Stimulated activated CD8-positive, alpha-beta memory T cell treated with anti-CD3 and anti-CD28 coated beads, Interleukin-4, amount 100 ng/mL, for 4 hours (primary cell): ENCODE results near the gene PYCR2.
"Not testable (repeated sequence)": the region's sequence is repeated elsewhere in the genome, so short reads cannot be mapped to it uniquely, and the experiment has no call there.

ENCODE experiments used
- DNase-seq, 2 donors: peaks; one replicate each; pipeline ENCODE4 v3.0.0-alpha.2; 2020; ENCODE audit warnings: low read depth in 2 of 2, low spot score in 1 of 2

Gene PYCR2

DNA sequence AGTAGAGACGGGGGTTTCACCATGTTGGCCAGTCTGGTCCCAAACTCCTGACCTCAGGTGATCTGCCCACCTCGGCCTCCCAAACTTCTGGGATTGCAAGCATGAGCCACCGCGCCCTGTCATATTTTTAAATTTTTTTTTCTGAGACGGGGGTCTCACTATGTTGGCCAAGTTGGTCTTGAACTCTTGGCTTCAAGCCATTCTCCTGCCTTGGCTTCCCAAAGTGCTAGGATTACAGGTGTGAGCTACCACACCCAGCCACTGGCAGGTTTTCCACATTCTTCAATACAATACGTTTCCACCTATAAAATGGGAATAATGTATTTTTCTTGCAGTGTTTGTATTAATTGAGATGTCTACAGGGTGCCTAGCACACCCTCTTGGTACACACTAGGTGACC, 31.7 kb downstream of the PYCR2 start:
- DNase-seq, result no peak

DNA sequence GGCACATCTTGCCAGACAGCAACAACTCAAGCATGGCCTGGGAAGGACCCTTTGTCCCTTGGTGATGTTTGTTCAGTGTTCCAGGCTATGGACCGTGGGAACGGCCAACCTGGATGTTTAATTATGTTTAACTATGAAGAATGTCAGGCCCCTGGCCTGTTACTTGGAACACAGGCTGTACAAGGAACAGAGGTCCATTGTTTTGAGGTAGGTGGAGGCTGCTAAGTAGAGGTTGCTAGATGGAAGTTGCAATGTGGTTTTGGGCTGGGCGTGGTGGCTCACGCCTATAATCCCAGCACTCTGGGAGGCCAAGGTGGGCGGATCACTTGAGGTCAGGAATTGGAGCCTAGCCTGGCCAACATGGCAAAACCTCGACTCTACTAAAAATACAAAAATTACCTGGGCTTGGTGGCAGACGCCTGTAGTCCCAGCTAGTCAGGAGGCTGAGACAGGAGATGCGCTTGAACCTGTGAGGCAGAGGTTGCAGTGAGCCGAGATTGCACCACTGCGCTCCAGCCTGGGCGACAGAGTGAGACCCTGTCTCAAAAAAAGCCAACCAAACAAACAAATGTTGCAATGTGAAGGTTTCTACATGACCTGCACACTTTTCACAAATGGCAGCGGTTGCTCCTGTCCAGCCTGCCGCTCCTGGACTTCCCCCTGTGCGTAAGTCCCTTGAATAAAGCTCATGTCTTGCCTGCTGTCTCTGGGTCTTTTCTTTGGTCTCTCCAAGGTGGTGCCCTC, 32.6 kb downstream of the PYCR2 start:
- no peak for DNase-seq

DNA sequence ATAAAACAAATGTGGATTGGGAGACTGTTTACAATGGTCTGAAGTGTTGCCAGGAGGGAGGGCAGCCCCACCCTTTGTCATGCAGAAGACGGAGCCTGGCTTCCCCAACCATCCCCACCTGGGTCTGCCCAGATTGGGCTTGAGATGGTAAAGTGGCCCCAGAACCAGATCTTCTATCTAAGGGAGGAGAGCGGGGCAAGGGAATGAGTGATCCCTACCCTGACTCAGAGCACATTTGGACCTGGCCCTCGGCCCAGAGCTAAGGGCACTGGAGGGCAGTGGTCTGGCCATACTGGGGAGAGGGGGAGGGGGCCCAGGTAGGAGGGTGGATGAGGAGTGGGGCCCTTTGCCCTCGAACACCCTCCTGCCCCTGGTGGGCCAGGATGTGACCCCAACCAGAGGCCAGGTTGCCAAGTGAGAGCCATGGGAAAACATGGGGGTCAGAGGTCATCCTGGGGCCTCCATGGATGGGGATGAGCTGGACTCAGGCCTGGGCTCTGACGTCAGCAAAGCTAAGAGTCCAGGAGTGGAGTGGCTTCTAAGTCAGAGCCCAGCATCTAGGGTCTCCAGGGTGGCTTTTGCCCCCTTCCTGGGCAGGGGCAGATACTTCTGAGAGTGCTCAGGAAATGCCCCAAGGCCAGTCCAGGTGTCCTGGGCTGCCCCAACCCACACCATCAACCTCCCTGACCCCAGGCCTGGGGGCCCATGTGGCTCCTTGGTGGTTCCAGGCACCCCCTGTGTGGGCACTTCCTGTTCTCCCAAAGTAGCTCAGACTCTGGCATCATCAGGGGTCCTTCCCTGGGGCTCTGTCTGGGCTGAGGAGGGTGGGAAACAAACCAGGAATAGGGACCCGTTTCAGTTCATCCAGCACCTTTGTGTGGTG, 33.5 kb downstream of the PYCR2 start:
- no peak for DNase-seq

DNA sequence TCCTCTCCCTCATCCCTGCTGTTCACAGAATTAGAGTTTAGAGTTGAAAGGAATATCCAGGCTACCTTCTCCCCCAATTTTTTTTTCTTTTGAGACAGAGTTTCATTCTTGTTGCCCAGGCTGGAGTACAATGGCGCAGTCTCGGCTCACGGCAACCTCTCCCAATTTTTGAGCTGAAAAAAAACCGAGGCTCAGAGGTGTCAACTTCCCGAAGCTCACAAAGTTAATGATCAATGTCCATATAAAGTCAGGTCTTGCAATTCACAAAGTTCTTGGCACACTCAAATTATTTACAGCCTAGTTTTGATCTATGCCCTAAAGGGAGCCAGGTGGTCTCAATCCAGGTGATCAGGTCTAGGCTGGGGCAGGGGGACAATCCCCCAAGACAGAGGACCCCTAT, 34.3 kb downstream of the PYCR2 start:
- DNase-seq, result no peak

DNA sequence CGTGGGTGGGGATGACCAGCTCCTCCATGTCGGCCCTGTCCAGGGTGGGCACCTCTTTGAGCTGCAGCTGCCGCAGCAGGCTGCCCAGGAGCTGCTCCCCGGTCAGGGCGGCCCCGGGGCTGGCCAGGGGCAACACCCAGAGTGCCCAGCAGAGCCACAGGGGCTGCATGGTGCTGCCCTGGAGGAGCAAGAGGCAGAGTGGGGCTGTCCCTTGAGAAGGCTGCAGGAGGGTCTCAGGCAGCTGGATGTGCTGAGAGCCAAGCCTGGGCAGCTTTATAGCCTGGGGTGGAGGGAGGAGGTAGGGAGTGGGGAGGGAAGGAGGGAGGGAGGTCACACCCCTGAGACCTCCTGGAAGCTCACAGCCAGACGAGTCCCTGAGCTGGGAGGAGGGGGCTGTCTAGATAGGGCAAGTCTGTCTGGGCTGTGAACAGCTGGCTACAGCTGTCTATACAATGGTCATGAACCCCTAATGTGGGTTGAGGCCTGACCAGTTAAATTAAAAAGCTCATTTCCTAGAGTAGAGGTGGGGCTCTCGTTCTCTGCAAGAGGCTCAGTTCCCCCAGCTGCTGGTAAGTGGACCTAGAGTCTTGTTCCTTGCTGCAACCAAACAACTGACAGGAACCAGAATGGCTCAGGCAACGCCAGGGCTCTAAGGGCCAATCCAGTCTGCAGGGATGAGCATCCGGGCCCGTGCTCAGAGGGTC, 35.0 kb downstream of the PYCR2 start, which contains the start of gene LEFTY1:
LEFTY1 (minus strand) TSS at position 249 of the 704 bp plus-strand sequence; CDS start at position 169, 80 bp downstream.
- no peak for DNase-seq

DNA sequence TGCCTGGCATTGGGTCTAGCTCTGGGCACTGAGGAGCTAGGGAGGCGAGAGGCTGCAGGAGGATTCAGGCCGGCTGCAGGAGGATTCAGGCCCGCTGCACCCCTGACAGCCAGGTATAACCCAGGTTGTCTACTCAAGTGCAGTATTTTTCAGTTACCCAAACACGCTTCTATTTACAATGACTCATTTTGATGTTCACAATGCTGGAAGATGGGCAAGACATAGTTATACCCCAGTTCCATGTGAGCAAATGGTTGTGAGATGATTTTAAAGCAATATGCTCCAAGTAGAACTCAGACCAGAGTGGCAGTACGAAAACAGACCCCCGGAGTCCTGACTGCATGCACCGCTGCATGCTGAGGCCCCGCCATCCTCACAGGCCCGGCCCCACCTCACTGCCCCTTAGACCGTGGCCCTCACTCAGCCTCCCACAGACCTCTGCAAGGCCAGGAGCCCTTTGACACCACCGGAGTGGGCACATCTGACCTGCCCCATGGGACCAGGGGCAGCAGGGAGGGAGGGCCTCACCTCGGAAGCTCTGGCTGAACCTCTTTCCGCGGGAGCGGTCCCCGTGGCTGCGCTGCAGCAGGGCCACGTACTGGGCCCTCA, 35.7 kb downstream of the PYCR2 start:
- no peak for DNase-seq

DNA sequence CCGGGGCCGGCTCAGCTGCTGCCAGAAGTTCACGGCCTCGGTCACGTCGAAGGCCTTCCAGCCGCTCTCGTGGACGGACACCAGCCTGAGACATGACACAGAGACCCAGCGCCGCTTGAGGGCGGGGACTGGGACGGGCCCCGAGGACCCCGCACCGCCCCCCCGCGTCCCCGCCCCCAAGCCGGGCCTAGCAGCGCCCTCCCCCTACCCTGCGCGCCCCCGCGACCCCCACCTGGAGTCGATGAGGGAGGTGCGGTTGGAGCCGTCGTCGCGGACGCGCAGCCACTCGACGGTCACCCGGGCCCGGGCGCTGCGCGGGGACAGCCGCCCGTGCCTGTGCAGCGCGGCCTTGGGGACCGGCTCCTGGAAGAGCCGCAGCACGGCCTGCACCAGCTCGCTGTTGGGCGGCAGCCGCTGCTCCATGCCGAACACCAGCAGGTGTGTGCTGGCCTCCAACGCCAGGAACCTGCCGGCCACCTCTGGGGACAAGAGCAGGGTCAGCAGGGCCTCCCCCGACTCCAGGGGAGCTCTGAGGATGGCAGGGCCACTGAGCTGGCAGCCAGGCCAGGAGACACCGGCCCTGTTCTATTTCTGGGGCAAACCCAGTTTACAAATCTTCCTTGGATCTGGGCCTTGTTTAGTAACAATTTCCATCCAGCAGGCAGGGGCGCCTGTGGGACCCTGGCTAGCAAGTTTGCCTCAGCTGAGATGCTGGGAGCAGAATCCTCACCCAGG, 36.3 kb downstream of the PYCR2 start:
- not testable (repeated sequence) for DNase-seq

DNA sequence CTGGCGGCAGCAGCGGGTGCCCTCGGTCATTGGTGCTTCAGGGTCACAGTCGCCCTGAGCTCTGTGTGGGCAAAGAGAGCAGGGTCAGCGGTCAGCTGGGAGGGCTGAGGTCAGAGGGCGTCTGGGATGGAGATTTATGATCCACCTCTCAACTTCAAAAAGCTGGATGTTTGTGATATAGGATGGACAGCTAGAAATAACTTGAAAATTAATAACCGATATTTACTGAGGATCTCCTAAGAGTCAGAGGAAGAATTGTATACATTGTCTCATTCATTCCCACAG, 37.1 kb downstream of the PYCR2 start:
- DNase-seq, result no peak

DNA sequence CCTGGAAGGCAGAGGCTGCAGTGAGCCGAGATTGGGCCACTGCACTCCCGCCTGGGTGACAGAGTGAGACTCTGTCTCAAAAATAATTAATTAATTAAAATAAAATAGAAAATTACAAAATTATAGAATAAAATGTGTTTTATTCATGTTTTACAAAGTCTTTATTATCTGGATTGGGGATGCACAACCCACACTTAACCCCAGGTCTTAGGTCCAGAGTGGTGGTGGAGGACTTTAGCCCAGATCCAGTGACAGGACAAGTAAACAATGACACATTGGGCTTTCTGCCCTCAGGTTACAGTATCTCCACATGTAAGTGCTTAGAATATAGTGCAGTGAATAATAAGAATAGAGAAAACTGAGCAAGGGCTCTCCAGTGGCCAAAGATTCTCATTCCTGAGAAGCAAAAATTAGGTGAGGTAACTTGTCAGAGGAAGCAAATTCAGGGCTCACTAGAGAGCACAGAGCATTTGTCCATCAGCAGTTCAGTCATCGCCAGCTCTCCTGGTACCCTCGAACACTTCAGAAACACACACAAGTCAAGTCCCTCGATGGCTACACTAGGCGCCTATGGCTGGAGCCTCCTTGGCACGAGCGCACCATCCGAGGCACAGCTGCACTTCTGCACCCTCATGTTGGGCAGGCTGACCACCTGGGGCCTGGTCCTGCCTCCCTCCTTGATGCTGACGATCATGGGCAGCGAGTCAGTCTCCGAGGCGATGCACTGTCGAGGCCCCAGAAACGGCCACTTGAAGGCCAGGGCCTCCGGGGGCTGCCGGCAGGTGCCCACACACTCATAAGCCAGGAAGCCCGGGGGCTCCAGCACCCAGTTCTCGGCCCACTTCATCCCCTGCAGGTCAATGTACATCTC, 37.7 kb downstream of the PYCR2 start:
- DNase-seq, result no peak

DNA sequence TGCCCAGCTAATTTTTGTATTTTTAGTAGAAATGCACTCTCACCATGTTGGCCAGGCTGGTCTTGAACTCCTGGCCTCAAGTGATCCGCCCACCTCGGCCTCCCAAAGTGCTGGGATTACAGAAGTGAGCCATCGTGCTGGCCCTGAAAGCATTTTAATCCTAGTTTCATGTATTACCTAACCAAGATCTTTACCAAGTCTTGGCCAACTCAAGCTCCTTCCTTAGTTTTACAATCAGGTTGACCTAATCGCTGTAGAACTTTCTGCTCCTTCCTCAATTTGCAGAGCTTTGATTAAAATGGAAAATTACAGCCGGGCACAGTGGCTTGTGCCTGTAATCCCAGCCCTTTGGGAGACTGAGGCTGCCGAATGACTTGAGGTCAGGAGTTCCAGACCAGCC, 38.7 kb downstream of the PYCR2 start:
- no peak for DNase-seq

DNA sequence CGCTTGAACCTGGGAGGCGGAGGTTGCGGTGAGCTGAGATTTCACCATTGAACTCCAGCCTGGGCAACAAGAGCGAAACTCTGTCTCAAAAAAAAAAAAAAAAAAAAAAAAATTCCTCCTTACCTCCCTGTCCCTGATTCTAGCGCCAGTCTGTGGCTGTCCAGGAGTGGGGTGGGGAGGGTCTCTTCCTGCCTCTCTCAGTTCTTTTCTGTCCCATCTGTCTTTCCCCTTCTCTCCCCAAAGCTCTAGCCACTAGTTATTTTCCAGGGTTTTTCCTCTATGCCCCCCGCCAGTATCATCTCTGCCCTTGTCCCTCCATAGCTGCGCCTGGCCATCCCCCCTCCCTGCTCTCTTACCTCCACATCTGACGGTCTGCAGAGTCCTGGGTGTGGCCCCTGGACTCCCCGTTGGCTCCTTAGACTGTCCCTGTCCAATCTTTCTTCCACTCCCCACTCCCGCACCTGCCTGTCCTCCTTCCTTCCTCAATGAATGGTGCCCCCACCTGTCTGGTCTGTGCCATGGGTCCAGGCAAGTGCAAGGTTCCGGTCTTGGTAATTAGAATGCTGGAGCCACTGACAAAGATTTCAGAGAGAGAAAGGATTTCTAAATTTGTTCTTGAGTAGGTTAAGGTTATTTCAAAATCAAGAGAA, 40.3 kb downstream of the PYCR2 start:
- DNase-seq, result no peak

DNA sequence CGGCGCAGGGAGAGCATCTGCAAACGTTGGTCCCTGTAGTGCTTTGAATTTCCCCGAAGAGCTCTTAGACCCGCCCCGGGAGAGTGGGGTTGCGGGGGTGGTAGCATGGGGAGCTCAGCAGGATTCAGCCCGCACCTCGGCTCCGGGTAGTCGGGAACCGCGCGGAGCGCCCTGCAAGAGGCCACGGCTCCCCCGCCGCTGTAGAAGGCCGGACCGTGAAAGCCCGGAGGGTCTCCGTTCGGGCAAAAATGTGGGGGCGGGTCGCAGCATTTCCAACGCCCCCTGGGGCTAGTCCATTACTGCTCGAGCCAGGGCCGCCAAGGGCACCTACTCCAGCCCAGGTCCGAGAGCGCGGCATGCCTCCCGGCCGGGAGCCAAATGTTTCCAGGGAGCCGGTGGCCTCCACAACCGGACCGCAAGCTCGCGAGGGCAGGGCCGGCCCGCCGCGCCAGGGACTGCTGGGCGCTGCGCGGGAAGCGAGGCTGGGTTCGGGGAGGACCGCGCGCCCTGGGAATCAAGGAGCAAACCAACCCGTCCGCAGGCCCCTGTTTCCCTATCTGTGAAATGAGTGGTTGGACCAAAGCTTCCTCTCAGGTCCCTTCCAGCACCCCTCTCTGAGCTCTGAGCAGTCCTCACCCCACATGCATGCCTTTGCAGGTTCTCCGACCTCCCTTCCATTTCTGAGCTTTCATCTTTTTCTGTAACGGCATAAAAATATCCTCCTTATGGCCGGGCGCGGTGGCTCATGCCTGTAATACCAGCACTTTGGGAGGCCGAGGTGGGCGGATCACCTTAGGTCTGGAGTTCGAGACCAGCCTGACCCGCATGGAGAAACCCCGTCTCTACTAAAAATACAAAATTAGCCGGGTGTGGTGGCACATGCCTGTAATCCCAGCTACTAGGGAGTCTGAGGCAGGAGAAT, 41.1 kb downstream of the PYCR2 start:
- DNase-seq, result no peak

DNA sequence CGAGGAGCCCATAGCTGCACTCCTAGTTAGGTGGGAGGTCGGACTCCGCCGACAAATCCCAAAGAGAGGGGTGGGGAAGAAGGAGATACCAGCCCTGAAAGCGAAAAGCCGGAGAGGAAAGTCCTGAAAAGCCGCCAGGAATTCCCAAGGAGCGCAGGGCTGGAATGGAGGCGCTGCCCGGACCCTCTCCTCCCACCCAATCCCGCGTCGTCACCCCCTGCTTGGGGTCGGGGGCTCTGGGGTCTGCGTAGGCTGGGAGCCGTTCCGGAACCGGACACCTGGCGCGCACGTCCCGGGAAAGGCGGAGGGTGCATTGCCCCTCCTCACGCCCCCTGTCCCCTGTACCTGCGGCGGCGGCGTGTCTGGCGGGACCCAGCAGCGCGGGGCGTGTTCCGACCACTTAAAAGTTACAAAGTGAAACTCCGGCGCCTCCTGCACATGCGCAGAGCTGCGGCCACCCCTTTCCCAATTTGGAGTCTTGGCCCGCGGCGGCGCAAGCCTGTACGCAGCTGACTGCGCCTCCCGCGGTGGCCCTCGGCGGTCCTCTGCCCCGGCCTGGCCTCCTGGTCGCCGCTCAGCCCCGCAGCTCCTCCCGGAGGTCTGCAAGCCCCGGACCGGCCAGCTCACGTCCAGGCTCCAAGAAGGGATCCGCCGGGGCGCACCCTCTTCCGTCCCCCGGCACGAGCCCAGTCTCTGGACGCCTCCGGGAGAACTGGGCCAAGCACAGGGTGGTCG, 41.9 kb downstream of the PYCR2 start, which contains the start of gene TMEM63A:
TMEM63A (minus strand) TSS at position 422 of the 735 bp plus-strand sequence. CDS start 4,800 bp downstream, outside the sequence.
- peak; percentile 75 to 81 for DNase-seq

DNA sequence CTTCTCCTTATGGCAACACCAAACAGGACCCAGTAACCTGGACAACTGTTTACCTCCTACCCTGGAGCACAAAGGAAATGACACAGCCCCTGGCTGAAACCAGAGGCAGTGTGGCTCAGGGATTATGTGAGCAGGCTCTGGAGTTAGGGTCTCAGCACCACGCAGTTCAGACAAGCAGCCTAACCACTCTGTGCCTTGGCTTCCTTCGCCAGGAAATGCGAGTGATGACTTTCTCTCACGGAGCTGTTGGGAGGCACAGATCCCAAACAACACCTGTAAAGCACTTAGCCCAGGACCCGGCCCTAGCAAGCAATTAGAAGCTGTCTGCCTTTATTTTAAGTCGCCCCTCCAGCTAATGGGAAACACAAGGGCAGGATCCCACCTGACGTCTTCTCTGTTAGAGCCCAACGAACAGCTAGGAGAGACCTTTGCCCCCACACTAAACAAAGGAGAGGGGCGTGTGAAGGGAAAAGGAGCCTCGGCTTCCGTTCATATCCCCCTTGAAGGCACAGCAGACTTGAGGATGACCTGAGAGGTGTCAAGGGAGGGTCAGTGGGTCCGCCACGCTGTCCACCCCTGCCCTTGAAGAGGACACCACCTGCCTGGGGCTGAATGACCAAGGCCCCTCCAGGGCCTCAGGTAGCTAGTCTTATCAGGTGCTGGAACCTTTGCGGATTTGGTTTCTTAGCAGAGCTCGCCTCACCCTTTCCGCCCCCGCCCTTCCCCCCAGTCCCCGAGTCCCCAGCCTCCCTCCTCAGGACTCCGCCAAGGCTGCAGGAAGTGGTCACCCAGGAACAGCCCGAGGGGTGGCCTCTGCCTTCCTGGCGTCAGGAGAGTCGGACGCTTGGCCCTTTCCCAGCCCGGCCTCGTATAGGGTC, 42.7 kb downstream of the PYCR2 start:
- no peak for DNase-seq

DNA sequence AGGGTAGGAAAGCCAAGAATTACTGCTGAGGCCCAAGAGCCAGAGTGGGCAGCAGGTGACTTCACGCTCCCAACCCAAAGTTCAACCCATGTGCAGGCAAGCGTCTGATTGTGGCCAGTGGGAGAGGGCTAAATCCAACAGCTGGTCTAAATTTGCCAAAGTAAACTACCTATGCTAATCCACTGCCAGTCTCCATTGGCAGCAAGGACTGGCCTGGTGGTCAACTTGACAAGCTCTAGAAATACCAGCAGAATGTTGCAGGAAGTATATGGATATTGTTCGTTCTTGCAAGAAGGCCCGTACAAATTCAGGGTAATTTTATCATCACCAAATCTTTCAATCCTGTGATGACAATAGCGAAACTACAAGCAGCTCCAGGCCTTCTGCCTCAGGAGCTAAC, 43.4 kb downstream of the PYCR2 start:
- DNase-seq, result no peak

DNA sequence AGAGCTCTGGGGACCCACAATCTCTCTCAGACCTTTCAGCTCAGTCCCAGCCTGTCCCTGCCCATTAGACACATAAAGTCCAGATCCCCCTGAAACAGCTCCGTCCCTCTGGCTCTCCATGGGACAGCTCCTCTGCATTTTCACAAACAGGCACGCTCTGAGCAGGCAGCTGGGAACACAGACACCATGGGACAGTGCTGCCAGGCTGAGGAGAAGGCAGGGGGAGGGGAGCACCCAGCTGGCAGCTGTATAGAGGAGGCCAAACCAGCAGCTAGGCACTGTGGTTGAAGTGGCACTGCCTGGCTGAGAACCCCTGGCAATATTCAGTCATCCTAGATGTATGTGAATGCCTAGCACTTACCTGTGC, 43.8 kb downstream of the PYCR2 start:
- DNase-seq, result no peak
